NCI-H526 treated with DMSO at 0.1 percent for 48 hours (cell line): Measurements from ENCODE around the gene STAM.

Experiments
- DNase-seq: peaks from one replicate; lab custom pipeline; 2025; lab: John Stamatoyannopoulos, UW

Gene STAM

GRCh38 chr10:17648243-17649035, 4.5 kb downstream of the STAM start:
- no peak for DNase-seq

GRCh38 chr10:17649052-17649451, 5.1 kb downstream of the STAM start:
- DNase-seq: no peak

GRCh38 chr10:17649836-17650235, 5.9 kb downstream of the STAM start:
- DNase-seq: no peak

GRCh38 chr10:17650416-17650815, 6.5 kb downstream of the STAM start:
- no peak for DNase-seq

- DNase-seq: no peak
Measured at GRCh38 chr10:17651896-17652295, 7.9 kb downstream of the STAM start.

- DNase-seq: no peak
Measured at GRCh38 chr10:17652585-17652984, 8.6 kb downstream of the STAM start.

- no peak for DNase-seq
Measured at GRCh38 chr10:17655009-17655408, 11.1 kb downstream of the STAM start.

GRCh38 chr10:17655567-17656146, 11.7 kb downstream of the STAM start:
- no peak for DNase-seq

GRCh38 chr10:17657103-17657500, 13.2 kb downstream of the STAM start:
- no peak for DNase-seq

GRCh38 chr10:17659365-17659764, 15.4 kb downstream of the STAM start:
- no peak for DNase-seq

- DNase-seq: no peak
Measured at GRCh38 chr10:17660921-17661320, 17.0 kb downstream of the STAM start.

GRCh38 chr10:17661510-17661909, 17.6 kb downstream of the STAM start:
- no peak for DNase-seq

GRCh38 chr10:17662193-17663138, 18.5 kb downstream of the STAM start:
- DNase-seq: no peak

GRCh38 chr10:17663450-17663849, 19.5 kb downstream of the STAM start:
- DNase-seq: no peak

GRCh38 chr10:17665747-17666146, 21.8 kb downstream of the STAM start:
- no peak for DNase-seq

GRCh38 chr10:17668435-17669184, 24.7 kb downstream of the STAM start:
- DNase-seq: no peak

- DNase-seq: no peak
Measured at GRCh38 chr10:17669185-17669872, 25.4 kb downstream of the STAM start.

GRCh38 chr10:17671307-17671706, 27.4 kb downstream of the STAM start:
- DNase-seq: peak; percentile 3

- DNase-seq: no peak
Measured at GRCh38 chr10:17673471-17674061, 29.6 kb downstream of the STAM start.

GRCh38 chr10:17674566-17674965, 30.6 kb downstream of the STAM start:
- DNase-seq: no peak

- no peak for DNase-seq
Measured at GRCh38 chr10:17675638-17676037, 31.7 kb downstream of the STAM start.
